ENCODE results near the gene ACCSL. TPM values are rescaled to one million over a fixed set of nuclear protein-coding genes. Genes with fewer than 3 reads are reported as not detected.
A peak's percentile ranks its signal among the peaks of the same experiment; 100 is the strongest.

ACCSL gene
- total and polyA plus RNA-seq, 12 donors = 0.06 TPM; not detected in 11

- Histone ChIP-seq H3K36me3 (replicated peaks in 1 of 2) (no peaks in the 10 kb centered on the region), H3K9me3 (replicated peaks in 1 of 3) (no peaks in the 10 kb centered on the region), H3K4me1 (replicated peaks in 1 of 2) (peaks cover 0 to 39% of the 10 kb centered on the region in 2 donors), H3K27ac (peak overlapping the region in 3 of 5 donors; percentile 58 to 82 (median 76)), H3K4me3 (no peak overlapping the region), H3K27me3 (no peaks in the 10 kb centered on the region)
- 62 to 71% (median 67%) methylated on average over 9 to 11 of the region's 11 CpGs for WGBS, 4 donors
- intact Hi-C loops (cut with DNase I) = no loop called here
- no peak for TF ChIP-seq CTCF (IDR thresholded peaks at IDR 0.05)
- no peak for TF ChIP-seq POLR2A (IDR thresholded peaks at IDR 0.05)
- peak in 3 of 7 donors; percentile 48 to 81 (median 58) for DNase-seq
These were observed 40.8 kb upstream of the ACCSL start for GRCh38 chr11:44006917-44007361.

- 77 to 95% (median 93%) methylated on average over 3 to 5 of the region's 5 CpGs for WGBS, 4 donors
These were observed 40.2 kb upstream of the ACCSL start for GRCh38 chr11:44007481-44008087.

GRCh38 chr11:44008088-44008501 lies 39.7 kb upstream of the ACCSL start:
- Histone ChIP-seq H3K36me3 (replicated peaks in 1 of 2) (no peaks in the 10 kb centered on the region), H3K27me3 (no peaks in the 10 kb centered on the region), H3K27ac (peak overlapping the region in 2 of 5 donors; percentile 76 to 82), H3K4me3 (no peak overlapping the region), H3K9me3 (replicated peaks in 1 of 3) (no peaks in the 10 kb centered on the region), H3K4me1 (replicated peaks in 1 of 2) (peaks cover 0 to 29% of the 10 kb centered on the region in 2 donors)
- TF ChIP-seq CTCF (IDR thresholded peaks at IDR 0.05) (no peak), POLR2A (IDR thresholded peaks at IDR 0.05) (no peak)
- 72 to 88% (median 80%) methylated on average over 4 to 5 of the region's 5 CpGs for WGBS, 4 donors
- intact Hi-C loops (cut with DNase I) = no loop called here
- peak in 2 of 7 donors; percentile 16 to 37 for DNase-seq

More at GRCh38 chr11:44007481-44008087, 40.2 kb upstream of the ACCSL start:
- Histone ChIP-seq H3K36me3 (replicated peaks in 1 of 2) (no peaks in the 10 kb centered on the region), H3K27ac (peak overlapping the region in 3 of 5 donors; percentile 58 to 82 (median 76)), H3K27me3 (no peaks in the 10 kb centered on the region), H3K4me3 (no peak overlapping the region), H3K9me3 (replicated peaks in 1 of 3) (no peaks in the 10 kb centered on the region), H3K4me1 (replicated peaks in 1 of 2) (peaks cover 0 to 32% of the 10 kb centered on the region in 2 donors)
- intact Hi-C loops (cut with DNase I) = no loop called here
- TF ChIP-seq CTCF (IDR thresholded peaks at IDR 0.05) (no peak), POLR2A (IDR thresholded peaks at IDR 0.05) (no peak)
- peak in 2 of 7 donors; percentile 10 to 28 for DNase-seq

GRCh38 chr11:44008698-44009097 lies 39.1 kb upstream of the ACCSL start:
- Histone ChIP-seq H3K27me3 (no peaks in the 10 kb centered on the region), H3K36me3 (replicated peaks in 1 of 2) (no peaks in the 10 kb centered on the region), H3K27ac (peak overlapping the region in 1 of 5 donors; percentile 76), H3K9me3 (replicated peaks in 1 of 3) (no peaks in the 10 kb centered on the region), H3K4me1 (replicated peaks in 1 of 2) (peaks cover 0 to 23% of the 10 kb centered on the region in 2 donors), H3K4me3 (no peak overlapping the region)
- intact Hi-C loops (cut with DNase I) = no loop called here
- TF ChIP-seq CTCF (IDR thresholded peaks at IDR 0.05) = no peak
- TF ChIP-seq POLR2A (IDR thresholded peaks at IDR 0.05) = no peak
- WGBS, 4 donors = 83 to 93% (median 87%) methylated on average over 3 of the region's 3 CpGs
- peak in 3 of 7 donors; percentile 6 to 18 (median 9) for DNase-seq

All from adrenal gland (tissue), 12 donors.